ENCODE results near the gene KCNJ14. TPM values are rescaled to one million over a fixed set of nuclear protein-coding genes. Genes with fewer than 3 reads are reported as not detected.
A peak's percentile ranks its signal among the peaks of the same experiment; 100 is the strongest.

Gene KCNJ14
- total and polyA plus RNA-seq, 2 donors (not counting 3 experiments of a cell fraction or from before 2014, with no cell fraction given): 0.26 to 1.4 TPM

DNA sequence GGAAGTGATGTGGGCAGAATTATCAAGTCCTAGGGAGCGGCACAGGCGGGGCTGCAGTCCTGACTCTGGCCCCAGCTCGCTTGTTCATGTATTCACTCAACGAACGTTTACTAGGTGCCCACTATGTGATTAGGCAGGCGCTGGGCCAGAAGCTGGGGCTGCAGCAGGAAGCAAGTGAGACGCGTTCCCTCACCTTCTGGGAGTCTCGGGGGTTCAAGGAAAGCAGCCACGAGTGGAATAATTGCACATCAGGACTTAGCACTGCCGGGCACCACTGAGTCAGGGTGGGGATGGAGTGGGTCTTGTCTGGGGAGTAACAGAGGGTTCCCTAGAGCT, 58.7 kb downstream of the KCNJ14 start:
- H3K4me2 ChIP-seq (ENCODE audit: insufficient read depth, low read length): peak overlapping the region; percentile 59
- no peaks in the 10 kb centered on the region for H3K9me1 ChIP-seq (replicated peaks; ENCODE audit: control insufficient read depth, extremely low read depth, insufficient read depth, low read length)
- peaks cover 12 to 14% of the 10 kb centered on the region in 2 experiments for H3K27me3 ChIP-seq (ENCODE audit: control insufficient read depth in 2 of 2, insufficient read depth in 2 of 2, low read length in 2 of 2)
- TF ChIP-seq MAX (IDR thresholded peaks at IDR 0.05; ENCODE audit: insufficient read depth, insufficient read length): no peak
- H3K36me3 ChIP-seq (ENCODE audit: control insufficient read depth in 2 of 2, extremely low read depth in 1 of 2, insufficient read depth in 2 of 2, low read length in 2 of 2): no peaks in the 10 kb centered on the region
- H3K4me3 ChIP-seq (replicated peaks in 1 of 3; ENCODE audit: insufficient read depth in 1 of 3, low read depth in 1 of 3, low read length in 3 of 3): no peak overlapping the region
- ChIA-PET POLR2A (interaction anchor here (0.7 to 0.9 kb wide), 2 partner anchors 10 to 208 kb away, joined by 3 to 4 read pairs; no protein-coding TSS in a partner anchor), CTCF (interaction anchor here (0.7 to 2.5 kb wide), 3 partner anchors 13 to 75 kb away, joined by 3 to 16 read pairs (median 3); no protein-coding TSS in a partner anchor)
- no peaks in the 10 kb centered on the region for H3K9me3 ChIP-seq (replicated peaks; ENCODE audit: control insufficient read depth, insufficient read depth, low read length)
- no peaks in the 10 kb centered on the region for H4K20me1 ChIP-seq (replicated peaks; ENCODE audit: control insufficient read depth, extremely low read depth, insufficient read depth, low read length)
- H3K4me1 ChIP-seq (ENCODE audit: control insufficient read depth, extremely low read depth, insufficient read depth, low read length): no peaks in the 10 kb centered on the region
- H2AFZ ChIP-seq (ENCODE audit: low read depth, low read length): peak overlapping the region; percentile 92
- BruUV-seq (replicated peaks): no TSS peak
- intact Hi-C loops (cut with micrococcal nuclease) (no loop called here), dilution Hi-C loops (cut with MboI; ENCODE audit: extremely low pct_ligation_motif_present, low sequenced_read_pairs) (no loop called here)
- no peak overlapping the region for H3K27ac ChIP-seq (ENCODE audit: insufficient read depth, low read depth, low read length)
- DNase-seq (ENCODE audit: low read depth, low spot score) (no peak), FAIRE-seq (no peak)
- H3K79me2 ChIP-seq (ENCODE audit: control insufficient read depth, insufficient read depth, low read length): no peaks in the 10 kb centered on the region
- no peak overlapping the region for H3K9ac ChIP-seq (replicated peaks; ENCODE audit: extremely low read depth, insufficient read depth, low read length)

DNA sequence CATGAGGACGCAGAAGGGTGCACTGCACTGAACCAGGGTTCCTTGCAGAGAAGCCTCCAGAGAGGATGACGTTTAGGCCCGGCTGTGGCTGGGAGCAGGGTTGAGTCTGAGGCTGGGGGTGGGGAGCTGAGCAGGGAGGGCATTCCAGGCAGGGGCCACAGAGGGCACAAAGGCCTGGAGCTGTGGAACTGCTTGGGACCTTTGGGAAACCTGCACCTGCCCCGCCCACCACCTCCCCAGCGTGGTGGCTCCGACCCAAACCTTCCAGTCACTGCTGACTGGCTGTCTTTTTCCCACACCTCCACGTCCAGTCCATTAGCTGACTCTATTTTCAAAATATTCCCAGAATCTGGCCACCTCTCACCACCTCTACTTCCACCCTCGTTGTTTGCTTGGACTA, 61.2 kb downstream of the KCNJ14 start:
- no peaks in the 10 kb centered on the region for H3K79me2 ChIP-seq (ENCODE audit: control insufficient read depth, insufficient read depth, low read length)
- H3K27ac ChIP-seq (ENCODE audit: insufficient read depth, low read depth, low read length): no peak overlapping the region
- no peaks in the 10 kb centered on the region for H4K20me1 ChIP-seq (replicated peaks; ENCODE audit: control insufficient read depth, extremely low read depth, insufficient read depth, low read length)
- BruUV-seq (replicated peaks): no TSS peak
- ChIA-PET CTCF (interaction anchor here (0.6 to 1.2 kb wide), 5 partner anchors 11 to 68 kb away, joined by 3 to 4 read pairs (median 4); no protein-coding TSS in a partner anchor), POLR2A (no interaction called here)
- no peaks in the 10 kb centered on the region for H3K36me3 ChIP-seq (ENCODE audit: control insufficient read depth in 2 of 2, extremely low read depth in 1 of 2, insufficient read depth in 2 of 2, low read length in 2 of 2)
- no peaks in the 10 kb centered on the region for H3K4me1 ChIP-seq (ENCODE audit: control insufficient read depth, extremely low read depth, insufficient read depth, low read length)
- H3K4me2 ChIP-seq (ENCODE audit: insufficient read depth, low read length): no peak overlapping the region
- FAIRE-seq (no peak), DNase-seq (ENCODE audit: low read depth, low spot score) (no peak)
- dilution Hi-C loops (cut with MboI; ENCODE audit: extremely low pct_ligation_motif_present, low sequenced_read_pairs) (no loop called here), intact Hi-C loops (cut with micrococcal nuclease) (no loop called here)
- H2AFZ ChIP-seq (ENCODE audit: low read depth, low read length): no peak overlapping the region
- peaks cover 10 to 12% of the 10 kb centered on the region in 2 experiments for H3K27me3 ChIP-seq (ENCODE audit: control insufficient read depth in 2 of 2, insufficient read depth in 2 of 2, low read length in 2 of 2)
- no peaks in the 10 kb centered on the region for H3K9me3 ChIP-seq (replicated peaks; ENCODE audit: control insufficient read depth, insufficient read depth, low read length)
- H3K9ac ChIP-seq (replicated peaks; ENCODE audit: extremely low read depth, insufficient read depth, low read length): no peak overlapping the region
- no peak overlapping the region for H3K4me3 ChIP-seq (replicated peaks in 1 of 3; ENCODE audit: insufficient read depth in 1 of 3, low read depth in 1 of 3, low read length in 3 of 3)
- TF ChIP-seq FOS (IDR thresholded peaks at IDR 0.05; ENCODE audit: borderline replicate concordance, insufficient read depth, low read length): no peak
- no peak for TF ChIP-seq JUN (IDR thresholded peaks at IDR 0.05; ENCODE audit: borderline replicate concordance, insufficient read depth, insufficient read length, low read depth)
- TF ChIP-seq POLR2AphosphoS5 (IDR thresholded peaks at IDR 0.05; ENCODE audit: insufficient read depth, low read depth, low read length): no peak
- TF ChIP-seq MYC (IDR thresholded peaks at IDR 0.05; ENCODE audit: low read depth, low read length): no peak
- no peak for TF ChIP-seq CTCF (IDR thresholded peaks at IDR 0.05; ENCODE audit: extremely low read depth in 1 of 2, insufficient read depth in 1 of 2, low read depth in 1 of 2, low read length in 2 of 2)
- TF ChIP-seq POLR2A (IDR thresholded peaks at IDR 0.05; ENCODE audit: low read depth, low read length): no peak
- TF ChIP-seq EZH2 (IDR thresholded peaks at IDR 0.05; ENCODE audit: borderline replicate concordance, low read depth, low read length, severe bottlenecking): no peak
- TF ChIP-seq GATA2 (IDR thresholded peaks at IDR 0.05; ENCODE audit: insufficient read depth, insufficient read length, low read depth, low read length): no peak
- TF ChIP-seq MAX (IDR thresholded peaks at IDR 0.05; ENCODE audit: insufficient read depth, insufficient read length): no peak
- no peaks in the 10 kb centered on the region for H3K9me1 ChIP-seq (replicated peaks; ENCODE audit: control insufficient read depth, extremely low read depth, insufficient read depth, low read length)
